Urinary bladder (tissue), 4 donors: ENCODE measurements around the gene CDK15. TPM values are rescaled to one million over a fixed set of nuclear protein-coding genes. Genes with fewer than 3 reads are reported as not detected.
A peak's percentile ranks its signal among the peaks of the same experiment; 100 is the strongest.

ENCODE experiments used
- DNase-seq: peaks from one replicate; pipeline ENCODE4 v3.0.0-alpha.2; 2015; ENCODE audit errors: extremely low spot score
- H3K27ac ChIP-seq: one replicate; pipeline ENCODE4 v1.5.1; 2013; ENCODE audit warnings: low read depth, mild to moderate bottlenecking, moderate library complexity
- H3K36me3 ChIP-seq: one replicate; pipeline ENCODE4 v1.6.1; 2013; ENCODE audit warnings: mild to moderate bottlenecking, moderate library complexity; ENCODE audit not compliant: insufficient read depth
- H3K4me1 ChIP-seq: one replicate; pipeline ENCODE4 v1.6.1; 2013; ENCODE audit warnings: mild to moderate bottlenecking, moderate library complexity; ENCODE audit not compliant: insufficient read depth
- H3K4me3 ChIP-seq: one replicate; pipeline ENCODE4 v1.5.1; 2013; ENCODE audit warnings: low read depth, low read length
- WGBS: extraction: QIAGEN DNeasy Blood & Tissue Kit; methylation state at CpG from one replicate; pipeline ENCODE4 v1.1.7; 2013; 5-methylcytosine and 5-hydroxymethylcytosine counted together
- polyA plus RNA-seq: library from polyadenylated mRNA; stranded (reverse); fragments of 200-250 nt; gene quantifications from one replicate; pipeline ENCODE4 v1.2.3, GENCODE V29; 2013
- total RNA-seq: library from RNA; depleted of rRNA; stranded (reverse); fragments of >200 nt; gene quantifications from one replicate; pipeline ENCODE4 v1.2.3, GENCODE V29; 2014
- donor health status: healthy with polysubstance abuse.
- donor health status: healthy.

CDK15 gene
- total and polyA plus RNA-seq, 2 donors = 1.6 to 3.7 TPM

DNA sequence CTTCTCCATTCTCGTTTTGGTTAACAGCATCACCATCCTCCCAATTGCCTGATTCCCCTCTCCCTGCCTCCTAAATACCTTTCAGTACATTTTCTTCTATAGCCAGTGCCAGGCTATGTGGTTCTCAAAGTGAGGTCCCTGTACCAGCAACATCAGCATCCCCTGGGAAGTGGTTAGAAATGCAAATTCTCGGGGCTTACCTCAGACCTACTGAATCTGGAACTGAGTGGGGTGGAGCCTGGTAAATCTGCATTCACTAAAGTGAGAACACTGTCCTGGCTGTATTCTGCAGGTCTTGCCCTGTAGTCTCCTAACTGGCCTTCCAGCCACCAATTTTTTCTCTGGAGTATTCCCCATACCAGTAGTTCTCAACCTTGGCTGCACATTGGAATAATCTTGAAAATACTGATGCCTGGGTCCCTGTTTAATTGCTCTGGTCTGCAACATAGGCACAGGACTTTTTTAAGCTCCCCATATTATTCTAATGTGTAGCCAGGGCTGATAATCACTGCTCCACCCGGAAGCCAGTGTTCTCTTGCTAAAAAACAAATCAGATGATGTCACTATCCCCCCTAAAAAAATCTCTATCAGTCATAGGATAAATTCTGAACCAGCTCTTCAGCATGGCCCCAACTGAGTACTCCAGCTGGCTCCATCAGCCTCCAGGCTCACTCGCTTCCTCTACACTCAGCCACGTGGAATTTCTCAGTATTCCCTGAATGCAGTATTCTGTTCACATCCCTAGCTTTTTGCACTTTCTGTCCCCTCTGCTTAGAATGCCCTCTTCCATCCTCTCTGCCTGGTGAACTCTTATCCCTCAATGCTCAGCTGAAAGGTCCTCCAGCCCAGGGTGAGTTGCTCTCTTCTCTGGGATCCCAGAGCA lies 98.4 kb downstream of the CDK15 start:
- Histone ChIP-seq H3K4me3 (no peak overlapping the region), H3K4me1 (peaks cover 2% of the 10 kb centered on the region), H3K27ac (no peak overlapping the region), H3K36me3 (no peaks in the 10 kb centered on the region)
- no peak for DNase-seq
- 69% methylated on average over 5 of the region's 5 CpGs for WGBS

DNA sequence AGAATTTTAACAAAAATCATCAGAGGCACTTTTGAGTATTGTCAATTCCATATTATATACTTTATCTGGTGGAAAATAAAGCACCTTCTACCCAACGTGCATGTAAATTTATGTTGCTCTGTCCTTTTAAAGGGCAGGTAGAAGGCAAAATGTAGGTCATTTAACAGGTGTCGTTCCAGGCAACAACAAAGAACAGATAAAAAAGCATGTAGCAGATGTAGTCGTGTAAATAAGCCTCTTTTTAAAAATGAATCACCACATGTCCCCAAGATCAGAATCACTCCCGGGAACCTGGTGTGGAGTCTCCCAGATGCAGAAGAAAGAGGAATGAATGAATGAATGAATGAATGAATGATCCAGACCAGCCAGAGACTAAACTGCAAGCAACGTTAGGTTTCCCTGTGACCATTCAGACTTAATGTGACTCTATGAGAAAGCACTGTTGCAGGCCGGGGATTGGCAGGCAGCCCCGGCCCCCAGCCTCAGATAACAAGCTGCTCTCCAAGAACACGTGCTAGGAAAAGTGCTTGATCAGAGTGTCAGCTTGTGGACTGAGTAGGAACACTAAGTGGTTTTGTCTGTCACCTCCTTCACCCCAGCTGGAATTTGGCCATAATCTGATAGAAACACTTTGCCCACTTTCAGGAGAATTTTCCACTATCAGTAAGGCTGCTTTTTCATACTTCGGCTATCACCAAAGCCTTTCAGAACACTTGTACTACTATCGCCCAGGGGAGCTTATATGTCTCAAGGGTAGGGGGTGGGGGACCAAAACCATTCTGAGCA lies 100.6 kb downstream of the CDK15 start:
- peaks cover 2% of the 10 kb centered on the region for H3K4me1 ChIP-seq

DNA sequence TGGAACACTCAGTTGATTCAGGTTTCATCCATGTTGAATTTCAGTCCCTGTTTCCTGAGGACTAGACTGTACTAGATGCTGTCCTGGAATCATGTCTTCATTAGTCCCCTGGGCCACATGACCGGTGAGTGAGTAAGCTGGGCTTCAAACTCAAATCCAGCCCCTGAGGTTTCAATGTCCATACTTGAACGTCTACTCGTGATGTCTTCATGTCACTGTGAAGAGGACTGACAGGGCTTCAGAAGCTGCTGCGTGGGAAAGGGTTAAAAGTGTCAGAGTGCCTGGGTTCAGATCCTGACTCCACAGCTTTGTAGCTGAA lies 101.2 kb downstream of the CDK15 start:
- no peak for DNase-seq
- H3K36me3 ChIP-seq = no peaks in the 10 kb centered on the region
- no peak overlapping the region for H3K4me3 ChIP-seq
- 84% methylated on average over 4 of the region's 4 CpGs for WGBS
- H3K4me1 ChIP-seq = peaks cover 2% of the 10 kb centered on the region
- no peak overlapping the region for H3K27ac ChIP-seq

More for the DNA sequence above, 100.6 kb downstream of the CDK15 start:
- no peak overlapping the region for H3K4me3 ChIP-seq
- no peak for DNase-seq
- WGBS = 71% methylated on average over 10 of the region's 10 CpGs
- no peaks in the 10 kb centered on the region for H3K36me3 ChIP-seq
- H3K27ac ChIP-seq = no peak overlapping the region

DNA sequence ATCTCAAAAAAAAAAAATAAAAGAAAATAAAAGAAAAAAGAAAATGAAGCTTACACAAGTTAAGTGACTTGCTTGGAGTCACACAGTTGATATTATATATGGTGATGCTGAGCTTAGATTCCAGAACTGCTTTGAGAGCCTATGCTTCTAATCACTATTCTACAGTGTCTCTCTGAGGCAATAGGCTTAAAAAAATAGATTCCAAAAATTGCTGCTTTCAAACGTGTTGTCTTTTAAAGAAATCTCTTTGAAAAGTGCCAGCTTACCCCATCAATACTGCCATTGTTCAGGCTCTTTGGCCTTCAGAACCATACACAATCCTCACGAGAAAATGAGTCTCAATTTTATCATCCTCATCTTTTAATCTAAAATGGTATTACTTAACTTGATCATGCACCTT lies 102.6 kb downstream of the CDK15 start:
- 62% methylated on average over 2 of the region's 2 CpGs for WGBS
- H3K36me3 ChIP-seq = no peaks in the 10 kb centered on the region
- H3K4me1 ChIP-seq = peaks cover 2% of the 10 kb centered on the region
- DNase-seq = no peak
- no peak overlapping the region for H3K27ac ChIP-seq
- no peak overlapping the region for H3K4me3 ChIP-seq

DNA sequence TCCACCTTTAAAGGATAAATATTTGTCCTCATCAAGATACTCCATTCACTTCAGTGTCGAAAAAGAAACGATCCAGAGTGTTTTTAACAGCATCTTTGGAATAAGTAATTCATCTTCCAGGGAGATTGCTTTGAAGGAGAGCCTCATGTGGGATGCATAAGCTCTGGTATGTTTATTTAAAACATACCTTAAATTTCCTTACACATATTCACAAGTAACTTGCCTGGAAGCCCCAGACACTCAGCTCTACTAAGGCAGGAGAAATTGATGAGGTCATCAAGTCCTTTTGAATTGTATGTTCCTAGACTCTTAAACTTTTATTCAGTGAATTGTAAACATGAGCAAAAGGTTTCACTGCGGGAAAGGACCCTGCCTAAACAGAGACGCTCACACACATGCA lies 103.0 kb downstream of the CDK15 start:
- no peaks in the 10 kb centered on the region for H3K36me3 ChIP-seq
- WGBS = 43% methylated on average over 4 of the region's 4 CpGs

DNA sequence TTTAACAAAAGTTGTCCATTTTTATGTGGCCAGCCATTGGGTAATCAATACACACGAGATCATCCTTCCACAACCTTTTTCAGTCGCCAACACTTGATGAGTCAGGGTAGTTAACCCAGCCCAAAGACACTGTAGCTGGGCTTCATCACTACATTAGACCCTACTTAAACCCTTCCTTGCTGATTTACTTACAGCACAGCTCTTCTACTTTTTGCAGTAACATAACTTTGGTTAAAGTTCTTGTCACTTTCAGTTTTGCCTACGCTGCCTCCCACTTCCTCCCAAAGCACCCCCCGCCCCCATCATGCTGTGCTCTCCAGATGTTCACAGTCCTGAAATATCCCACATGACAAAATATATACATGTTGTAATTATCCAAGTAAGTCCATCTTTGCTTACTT lies 103.6 kb downstream of the CDK15 start:
- H3K4me1 ChIP-seq = peaks cover 2% of the 10 kb centered on the region
- H3K27ac ChIP-seq = no peak overlapping the region
- peak; percentile 53 for DNase-seq
- H3K4me3 ChIP-seq = no peak overlapping the region
- WGBS = 33% methylated on average over 4 of the region's 4 CpGs
- H3K36me3 ChIP-seq = no peaks in the 10 kb centered on the region

More for the DNA sequence above, 103.0 kb downstream of the CDK15 start:
- Histone ChIP-seq H3K4me1 (peaks cover 2% of the 10 kb centered on the region), H3K27ac (no peak overlapping the region), H3K4me3 (no peak overlapping the region)
- DNase-seq = no peak

DNA sequence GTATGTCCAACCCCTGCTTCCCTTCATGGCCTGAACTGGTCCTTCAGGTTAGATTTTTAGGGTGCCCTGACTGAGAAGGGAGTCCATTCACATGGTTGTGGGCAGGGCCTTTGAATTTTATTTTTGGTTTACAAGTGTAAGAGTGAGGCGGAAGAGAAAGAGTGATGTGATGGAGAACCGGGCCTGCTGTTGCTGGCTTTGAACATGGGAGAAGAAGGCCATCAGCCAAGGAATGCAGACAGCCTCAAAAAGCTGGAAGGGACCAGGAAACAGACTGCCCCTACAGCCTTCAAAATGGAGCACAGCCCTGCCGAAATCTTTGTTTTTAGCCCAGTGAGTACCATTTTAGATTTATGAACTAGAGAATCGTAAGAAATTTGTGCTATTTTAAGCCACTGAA lies 105.0 kb downstream of the CDK15 start:
- WGBS = 67% methylated on average over 4 of the region's 4 CpGs
- no peaks in the 10 kb centered on the region for H3K36me3 ChIP-seq
- no peak for DNase-seq

DNA sequence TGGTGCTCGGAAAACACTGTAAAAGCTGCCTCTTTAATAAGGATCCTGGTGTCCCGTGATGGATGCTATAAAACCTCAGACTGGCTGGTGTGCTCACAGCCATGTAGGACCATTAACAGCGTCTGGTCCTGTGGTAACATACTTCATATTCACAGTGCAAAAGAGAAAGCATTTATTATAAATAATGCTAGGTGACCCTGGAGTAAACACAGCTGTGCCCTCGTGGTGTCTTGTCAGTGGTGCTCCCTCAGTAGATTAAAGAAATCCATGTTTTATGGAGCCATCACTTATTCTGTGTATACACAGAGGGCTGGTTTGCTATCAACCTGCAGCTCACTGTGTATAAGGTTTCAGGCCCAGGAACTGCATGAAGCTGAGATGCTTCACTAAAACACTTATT lies 106.9 kb downstream of the CDK15 start:
- no peaks in the 10 kb centered on the region for H3K4me1 ChIP-seq
- H3K4me3 ChIP-seq = no peak overlapping the region
- no peak for DNase-seq
- WGBS = 37% methylated on average over 4 of the region's 4 CpGs
- no peak overlapping the region for H3K27ac ChIP-seq
- H3K36me3 ChIP-seq = no peaks in the 10 kb centered on the region

More for the DNA sequence above, 105.0 kb downstream of the CDK15 start:
- H3K4me3 ChIP-seq = no peak overlapping the region
- no peak overlapping the region for H3K27ac ChIP-seq
- H3K4me1 ChIP-seq = no peaks in the 10 kb centered on the region

DNA sequence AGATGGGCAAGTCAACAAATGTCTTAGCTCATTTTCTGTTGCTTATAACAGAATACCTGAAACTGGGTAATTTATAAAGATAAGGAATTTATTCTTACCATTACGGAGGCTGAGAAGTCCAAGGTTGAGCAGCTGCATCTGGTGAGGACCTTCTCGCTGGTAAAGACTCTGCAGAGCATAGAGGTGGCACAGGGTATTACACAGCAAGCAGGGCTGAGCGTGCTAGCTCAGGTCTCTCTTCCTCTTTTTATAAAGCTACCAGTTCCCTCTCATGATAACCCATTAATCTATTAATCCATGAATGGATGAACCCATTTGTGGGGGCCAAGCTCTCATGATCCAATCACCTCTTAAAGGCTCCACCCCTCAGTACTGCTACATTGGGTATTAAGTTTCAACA lies 109.1 kb downstream of the CDK15 start:
- no peak overlapping the region for H3K27ac ChIP-seq
- H3K4me3 ChIP-seq = no peak overlapping the region
- no peaks in the 10 kb centered on the region for H3K36me3 ChIP-seq
- no peak for DNase-seq
- WGBS = 90% methylated on average over 3 of the region's 3 CpGs
- no peaks in the 10 kb centered on the region for H3K4me1 ChIP-seq

DNA sequence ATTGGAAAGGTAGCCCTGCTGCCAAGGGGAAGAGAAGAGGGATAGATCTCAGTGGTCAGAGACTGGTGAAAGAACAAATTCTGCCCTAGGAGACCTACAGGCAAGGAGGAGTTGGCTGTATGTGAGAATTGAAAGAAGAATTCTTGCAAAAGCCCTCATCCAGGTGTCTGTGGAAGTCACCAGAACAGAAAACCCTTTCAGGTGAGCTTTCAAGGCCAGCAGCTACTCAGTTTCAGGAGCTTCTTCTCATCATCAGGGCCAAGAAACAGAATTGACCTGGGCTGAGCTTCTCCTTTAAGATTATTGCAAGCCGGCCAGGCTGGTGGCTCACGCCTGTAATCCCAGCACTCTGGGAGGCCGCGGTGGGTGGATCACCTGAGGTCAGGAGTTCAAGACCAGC lies 110.2 kb downstream of the CDK15 start:
- no peak for DNase-seq
- H3K27ac ChIP-seq = no peak overlapping the region
- H3K4me3 ChIP-seq = no peak overlapping the region
- no peaks in the 10 kb centered on the region for H3K4me1 ChIP-seq
- whole genome bisulfite sequencing = 94% methylated on average over 4 of the region's 4 CpGs
- H3K36me3 ChIP-seq = no peaks in the 10 kb centered on the region

DNA sequence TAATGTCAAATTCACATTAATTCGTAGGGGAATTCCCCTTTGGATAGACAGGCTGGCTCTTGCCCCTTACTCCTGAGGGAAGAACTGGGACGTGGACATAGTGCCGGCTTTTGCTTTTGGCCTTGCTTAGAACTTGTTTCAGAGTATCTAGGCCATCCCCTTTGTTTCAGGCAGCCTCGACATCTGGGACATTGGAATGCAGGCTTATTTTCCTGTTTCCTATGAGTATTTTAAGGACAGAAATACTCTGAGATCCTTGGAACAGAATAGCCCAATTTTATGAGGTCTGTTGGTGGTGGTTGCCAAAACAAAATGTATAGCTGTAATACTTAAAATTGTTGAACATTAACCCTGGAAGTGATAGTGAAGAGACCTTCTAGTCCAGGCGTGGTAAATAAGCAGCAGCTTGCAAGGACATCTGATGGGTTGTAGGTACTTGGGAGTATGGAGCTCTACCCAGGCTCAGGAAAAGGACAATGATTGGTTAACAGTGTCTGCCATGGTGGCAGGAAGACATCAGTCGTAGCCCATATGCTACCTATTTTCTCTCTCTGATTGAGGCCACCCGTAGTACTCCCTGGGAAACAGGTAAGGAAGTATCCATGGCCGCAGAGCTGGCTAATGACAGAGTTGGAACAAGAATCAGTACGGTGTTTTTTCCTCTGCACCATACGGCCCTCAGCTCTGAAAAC lies 112.4 kb downstream of the CDK15 start:
- no peak overlapping the region for H3K27ac ChIP-seq
- 68% methylated on average over 10 of the region's 10 CpGs for WGBS
- no peak overlapping the region for H3K4me3 ChIP-seq
- no peaks in the 10 kb centered on the region for H3K4me1 ChIP-seq
- no peaks in the 10 kb centered on the region for H3K36me3 ChIP-seq
- no peak for DNase-seq

DNA sequence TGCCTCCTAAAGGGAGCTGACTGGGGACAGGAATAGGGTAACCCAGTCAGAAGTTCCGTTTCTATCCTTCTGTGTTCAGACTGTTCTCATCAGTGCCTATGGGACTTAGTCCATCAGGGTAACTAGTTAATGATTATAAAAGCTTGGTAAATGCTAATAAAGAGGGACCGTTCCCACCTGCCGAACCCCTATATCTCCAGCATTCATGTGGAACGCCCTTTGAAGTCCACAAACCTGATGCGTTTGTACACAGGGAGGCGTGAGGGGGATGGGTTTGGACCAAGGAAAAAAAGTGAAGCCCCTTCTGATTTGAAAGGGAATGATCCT lies 112.9 kb downstream of the CDK15 start:
- no peak for DNase-seq
- H3K4me3 ChIP-seq = no peak overlapping the region
- WGBS = 93% methylated on average over 6 of the region's 6 CpGs
- H3K4me1 ChIP-seq = no peaks in the 10 kb centered on the region
- H3K27ac ChIP-seq = no peak overlapping the region
- H3K36me3 ChIP-seq = no peaks in the 10 kb centered on the region

DNA sequence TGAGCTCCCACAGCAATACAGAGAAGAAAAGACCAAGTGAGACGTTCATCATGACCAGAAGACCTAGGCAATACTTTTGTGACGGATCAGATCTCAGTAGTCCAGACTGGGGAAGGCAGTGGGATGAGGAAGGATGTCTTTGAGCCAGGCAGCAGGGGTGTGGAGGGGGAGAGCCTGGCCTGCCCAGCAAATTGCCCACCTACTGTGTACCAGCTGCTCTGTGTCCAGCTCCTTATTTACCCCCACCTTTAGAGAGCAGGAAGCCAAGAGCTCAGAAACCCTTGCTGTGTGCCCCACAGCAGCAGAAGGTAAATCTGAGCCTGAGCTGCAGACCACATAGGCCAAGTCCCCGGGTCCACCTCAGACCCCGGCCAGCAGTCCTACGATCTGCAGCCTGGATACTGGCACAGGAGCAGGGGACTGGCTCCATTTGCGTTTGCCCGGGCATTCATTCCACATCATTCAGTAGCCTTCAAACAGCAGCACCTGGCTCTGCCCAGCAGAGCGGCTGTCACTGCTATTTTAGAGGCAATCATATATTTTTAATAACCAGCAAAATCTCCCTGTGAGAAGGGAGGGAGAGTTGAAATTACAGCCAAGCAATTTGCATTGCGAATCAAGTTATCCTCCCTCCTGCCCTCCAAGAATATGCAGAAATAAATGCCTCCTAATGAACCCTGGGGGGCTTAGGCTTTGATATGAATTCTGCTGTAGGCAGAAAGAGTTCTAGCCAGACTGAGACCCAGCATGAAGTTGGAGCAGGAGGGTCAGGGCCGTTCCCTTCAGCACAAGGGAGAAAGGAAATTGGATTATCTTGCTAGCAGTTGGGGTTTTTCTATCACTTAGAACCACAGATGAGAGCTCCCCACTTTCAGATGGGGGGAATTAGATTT lies 117.3 kb downstream of the CDK15 start:
- no peak for DNase-seq
- Histone ChIP-seq H3K4me1 (no peaks in the 10 kb centered on the region), H3K4me3 (no peak overlapping the region), H3K27ac (no peak overlapping the region), H3K36me3 (no peaks in the 10 kb centered on the region)
- WGBS = 83% methylated on average over 10 of the region's 10 CpGs
